CD4-positive, alpha-beta T cell treated with Interleukin-17A for 4 hours (primary cell): ENCODE measurements around the gene GIT2.
"Not testable (repeated sequence)": the region's sequence is repeated elsewhere in the genome, so short reads cannot be mapped to it uniquely, and the experiment has no call there.

Source experiments
- DNase-seq: peaks from one replicate; pipeline ENCODE4 v3.0.0-alpha.2; 2020; ENCODE audit warnings: mixed read lengths

GIT2 gene

DNA sequence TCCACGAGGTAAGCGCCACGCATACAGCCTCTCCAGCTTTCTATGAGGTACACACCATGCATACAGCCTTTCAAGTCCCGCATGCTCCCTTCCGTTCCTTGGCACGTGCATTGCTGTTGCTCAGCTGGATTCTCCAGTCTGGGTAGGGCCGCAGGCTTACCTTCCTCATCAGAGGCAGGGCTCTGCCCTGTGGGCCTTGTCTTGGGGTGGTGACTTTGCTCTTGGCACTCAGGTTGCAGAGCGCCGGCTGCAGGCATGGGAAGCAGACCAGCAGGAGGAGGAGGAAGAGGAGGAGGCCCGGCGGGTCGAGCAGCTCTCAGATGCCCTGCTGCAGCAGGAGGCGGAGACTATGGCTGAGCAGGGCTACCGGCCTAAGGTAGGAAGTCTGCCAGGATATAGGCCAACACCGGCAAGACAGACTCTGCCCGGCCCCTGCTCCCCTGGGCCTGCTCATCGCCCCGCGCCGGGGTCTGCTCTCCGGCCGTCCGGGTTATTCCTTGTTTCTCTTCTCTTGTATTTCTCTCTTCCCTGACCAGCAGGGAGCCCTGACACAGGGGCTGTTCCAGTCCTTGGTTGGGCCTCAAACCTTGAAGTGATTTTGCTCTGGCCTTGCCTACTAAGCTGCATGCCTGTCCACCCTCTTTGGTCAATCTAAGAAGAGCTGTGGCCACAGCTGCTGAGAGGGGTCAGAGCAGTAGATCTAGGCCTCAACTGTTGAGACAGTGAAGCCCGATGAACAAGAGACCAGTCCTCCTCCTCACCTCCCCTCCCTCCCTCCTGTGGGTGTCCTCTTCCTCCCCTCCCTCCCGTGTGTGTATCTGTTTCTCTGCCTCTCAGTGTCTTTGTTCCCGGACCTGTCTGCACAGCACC, 80.8 kb downstream of the GIT2 start:
- DNase-seq = no peak

DNA sequence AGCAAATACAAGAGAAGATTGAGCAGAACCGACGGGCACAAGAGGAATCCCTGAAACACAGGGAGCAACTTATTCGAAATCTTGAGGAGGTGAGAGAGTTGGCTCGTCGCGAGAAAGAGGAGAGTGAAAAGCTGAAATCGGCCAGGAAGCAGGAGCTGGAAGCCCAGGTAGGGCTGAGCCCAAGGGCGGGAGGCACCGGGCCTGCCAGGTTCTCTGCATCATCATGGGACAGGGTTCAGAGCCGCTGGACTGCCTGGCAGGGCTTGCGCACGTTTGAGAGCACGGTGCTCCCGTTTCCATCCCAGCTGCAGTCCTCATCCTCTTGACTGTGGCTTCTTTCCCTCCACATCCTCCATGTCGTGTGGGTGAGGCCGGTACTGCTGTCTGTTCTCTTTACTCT, 81.7 kb downstream of the GIT2 start:
- DNase-seq = no peak

DNA sequence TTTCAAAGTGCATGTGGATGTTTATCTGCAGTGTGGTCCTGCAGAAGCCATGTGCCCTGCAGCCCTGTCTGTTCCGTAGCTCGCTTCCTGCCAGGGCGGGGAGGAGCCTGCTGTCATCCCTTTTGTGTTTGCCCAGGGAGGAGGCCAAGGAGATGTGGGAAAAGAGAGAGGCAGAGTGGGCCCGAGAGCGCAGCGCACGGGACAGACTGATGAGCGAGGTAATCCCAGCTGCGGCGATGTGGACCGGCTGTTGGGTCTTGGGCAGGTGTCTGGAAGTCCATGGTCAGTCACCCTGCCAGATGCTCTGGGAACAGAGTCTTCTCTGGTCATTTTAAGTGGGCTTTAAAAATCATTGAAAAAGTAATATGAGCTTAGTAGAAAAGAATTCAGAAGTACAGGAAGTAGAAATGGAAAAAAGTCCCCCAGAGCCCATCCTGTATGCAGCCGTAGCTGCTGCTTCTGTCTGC, 83.3 kb downstream of the GIT2 start:
- no peak for DNase-seq

DNA sequence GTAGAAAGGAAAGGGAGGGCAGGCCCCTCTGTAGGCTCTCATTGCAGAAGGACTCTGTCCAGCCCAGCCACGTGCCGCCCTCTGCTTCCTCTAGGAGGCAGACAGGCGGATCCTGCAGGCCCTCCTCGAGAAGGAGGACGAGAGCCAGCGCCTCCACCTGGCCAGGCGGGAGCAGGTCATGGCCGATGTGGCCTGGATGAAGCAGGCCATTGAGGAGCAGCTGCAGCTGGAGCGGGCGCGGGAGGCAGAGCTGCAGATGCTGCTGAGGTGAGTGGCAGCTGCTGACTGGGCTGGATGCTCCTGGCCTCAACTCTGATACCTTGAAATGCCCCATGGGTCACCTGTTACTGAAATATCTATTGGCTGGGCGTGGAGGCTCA, 85.2 kb downstream of the GIT2 start:
- peak; percentile 18 for DNase-seq

DNA sequence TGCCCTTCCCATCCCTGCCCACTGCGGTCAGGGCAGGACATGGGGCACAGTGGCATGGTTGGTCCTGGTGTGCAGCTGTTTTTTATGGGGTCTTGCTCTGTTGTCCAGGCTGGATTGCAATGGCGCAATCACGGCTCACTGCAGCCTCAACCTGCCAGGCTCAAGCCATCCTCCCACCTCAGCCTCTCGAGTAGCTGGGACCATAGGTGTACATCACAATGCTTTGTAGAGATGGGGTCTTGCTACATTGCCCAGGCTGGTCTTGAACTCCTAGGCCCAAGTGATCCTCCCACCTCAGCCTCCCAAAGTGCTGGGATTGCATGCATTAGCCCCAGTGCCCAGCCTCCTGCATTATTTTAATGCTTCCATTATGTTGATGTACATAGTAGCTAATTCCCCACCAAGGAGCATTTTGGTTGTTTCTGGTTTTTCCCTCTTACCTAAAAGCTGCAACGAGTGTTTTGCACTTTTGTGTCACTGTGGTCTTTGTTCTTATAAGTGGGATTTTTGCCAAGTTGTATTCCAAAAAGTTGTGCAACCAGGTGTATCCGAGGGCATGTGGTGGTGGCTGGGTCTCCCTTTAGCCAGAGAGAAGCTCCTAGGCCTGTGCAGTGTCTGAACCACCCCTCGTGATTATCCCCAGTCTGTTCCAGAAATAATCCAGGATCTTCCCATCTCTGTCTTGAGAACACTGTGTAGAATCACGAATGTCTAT, 85.8 kb downstream of the GIT2 start:
- no peak for DNase-seq

DNA sequence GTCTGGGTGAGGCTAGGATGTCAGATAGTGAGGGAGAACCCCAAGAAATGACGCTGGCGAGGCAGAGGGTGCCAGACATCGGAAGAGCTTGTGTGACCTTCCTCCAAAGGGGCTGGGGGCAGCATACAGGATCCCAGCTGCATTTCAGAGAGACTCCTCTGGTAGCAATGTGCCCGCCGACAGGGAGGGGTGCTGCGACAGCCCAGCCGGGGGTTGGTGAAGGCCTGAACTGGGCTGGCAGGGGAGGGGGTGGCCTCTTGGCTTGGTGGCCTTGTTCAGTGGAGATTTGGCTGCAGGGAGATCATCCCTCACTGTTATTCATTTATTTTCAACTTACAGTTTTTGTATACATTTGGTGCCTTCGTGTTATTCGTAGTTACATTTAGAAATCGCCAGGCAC, 90.9 kb downstream of the GIT2 start:
- DNase-seq = no peak

DNA sequence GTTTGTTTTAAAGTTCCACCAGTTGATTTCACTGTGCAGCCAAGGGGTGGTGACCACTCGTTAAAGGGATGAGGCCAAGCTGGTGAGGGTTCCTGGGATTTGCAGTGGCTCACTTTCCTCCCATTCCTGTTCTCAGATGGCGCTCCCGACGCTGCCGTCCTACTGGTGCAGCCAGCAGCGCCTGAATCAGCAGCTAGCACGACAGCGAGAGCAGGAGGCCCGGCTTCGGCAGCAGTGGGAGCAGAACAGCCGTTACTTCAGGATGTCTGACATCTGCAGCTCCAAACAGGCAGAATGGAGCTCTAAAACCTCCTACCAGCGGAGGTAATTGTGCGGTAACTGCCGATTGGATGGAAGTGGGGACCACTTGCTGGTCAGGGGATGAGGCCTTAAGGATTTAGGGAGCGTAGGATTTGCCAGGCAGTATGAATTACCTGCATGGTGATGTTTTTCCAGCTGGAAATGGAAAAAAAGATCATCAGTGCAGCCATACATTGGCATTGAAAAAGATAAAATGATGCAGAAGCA, 93.2 kb downstream of the GIT2 start:
- no peak for DNase-seq

DNA sequence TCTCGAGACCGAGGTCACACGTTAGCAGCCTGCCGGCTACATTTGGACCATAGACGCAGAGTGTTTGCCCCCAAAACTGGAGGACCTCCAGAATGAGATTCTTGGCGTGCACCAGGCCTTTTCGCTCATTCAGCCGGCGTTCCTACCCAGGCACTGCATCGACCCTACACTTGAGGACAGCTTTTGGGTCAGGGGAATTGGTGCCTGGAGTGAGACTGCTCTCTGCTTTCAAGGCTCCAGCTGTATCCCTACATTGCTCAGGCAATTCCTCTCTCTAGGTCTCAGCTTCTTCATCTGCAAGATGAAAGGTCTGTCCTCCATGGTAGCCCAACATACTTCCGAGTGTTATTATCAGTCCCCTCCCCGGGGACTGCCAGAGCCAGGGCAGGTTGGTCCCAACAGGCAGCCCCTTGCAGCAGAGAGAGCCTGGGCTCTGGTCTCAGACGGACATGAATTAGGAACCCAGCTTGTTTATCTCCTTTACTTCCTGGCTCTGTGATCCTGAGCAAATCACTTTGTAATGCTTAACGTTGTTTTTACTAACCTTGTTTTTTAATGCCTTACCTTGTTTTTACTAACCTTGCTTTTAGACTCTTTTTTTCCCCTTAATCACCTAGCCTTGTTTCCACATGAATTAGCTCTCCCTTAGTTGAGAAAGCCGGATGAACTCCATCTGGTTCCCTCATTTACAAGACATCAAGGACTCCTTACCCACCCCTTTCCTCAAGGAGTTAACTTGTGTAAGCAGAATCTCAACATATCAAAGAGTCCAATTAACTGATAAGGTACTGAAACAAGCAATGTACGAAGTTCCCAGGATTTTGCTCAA, 95.2 kb downstream of the GIT2 start:
- DNase-seq = no peak

DNA sequence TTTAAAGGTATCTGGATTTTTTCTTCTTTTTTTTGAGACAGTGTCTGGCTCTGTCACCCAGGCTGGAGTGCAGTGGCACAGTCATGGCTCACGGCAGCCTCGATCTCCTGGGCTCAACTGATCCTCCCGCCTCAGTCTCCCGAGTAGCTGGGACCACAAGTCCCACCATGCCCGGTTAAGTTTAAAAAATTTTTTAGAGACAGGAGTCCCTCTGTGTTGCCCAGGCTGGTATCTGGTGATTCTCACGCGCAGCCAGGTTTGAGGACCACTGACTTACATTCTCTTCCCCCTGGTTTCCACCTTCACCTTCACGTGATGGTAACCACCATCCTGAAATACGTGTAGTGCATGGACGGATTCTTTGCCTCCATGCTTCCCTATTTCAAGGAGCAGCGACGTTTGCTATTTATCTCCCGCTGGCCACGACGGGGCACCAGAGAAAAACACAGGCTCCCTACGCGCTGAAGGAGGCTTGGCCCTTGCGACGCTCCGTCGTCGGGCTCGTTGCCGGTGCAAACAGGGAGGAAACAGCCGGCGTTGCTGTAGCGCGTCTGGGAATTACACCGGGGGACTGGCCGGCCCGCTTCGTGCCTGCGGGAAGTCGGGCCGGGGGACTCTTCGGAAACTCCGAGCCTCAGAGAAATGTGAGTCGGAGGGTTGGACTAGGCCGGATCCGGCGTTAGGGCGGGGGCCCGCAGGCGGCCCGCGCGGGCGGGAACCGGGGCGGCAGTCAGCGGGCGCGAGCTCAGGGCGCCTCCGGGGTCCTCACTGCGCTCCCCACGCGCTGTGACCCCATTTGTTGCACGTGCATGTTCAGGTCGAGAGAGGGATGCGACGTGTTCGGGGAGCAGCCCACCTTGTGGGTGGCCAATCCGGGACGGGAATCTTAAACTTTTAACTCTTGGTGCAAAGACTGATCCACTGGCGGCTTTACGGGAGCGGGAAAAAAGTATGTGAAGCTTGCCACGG, 96.1 kb downstream of the GIT2 start, which contains the start of gene TCHP:
Gene TCHP (plus strand): TSS at position 492 of the 969 bp plus-strand sequence. CDS start 2,753 bp downstream, outside the sequence.
- DNase-seq = peak; percentile 84

DNA sequence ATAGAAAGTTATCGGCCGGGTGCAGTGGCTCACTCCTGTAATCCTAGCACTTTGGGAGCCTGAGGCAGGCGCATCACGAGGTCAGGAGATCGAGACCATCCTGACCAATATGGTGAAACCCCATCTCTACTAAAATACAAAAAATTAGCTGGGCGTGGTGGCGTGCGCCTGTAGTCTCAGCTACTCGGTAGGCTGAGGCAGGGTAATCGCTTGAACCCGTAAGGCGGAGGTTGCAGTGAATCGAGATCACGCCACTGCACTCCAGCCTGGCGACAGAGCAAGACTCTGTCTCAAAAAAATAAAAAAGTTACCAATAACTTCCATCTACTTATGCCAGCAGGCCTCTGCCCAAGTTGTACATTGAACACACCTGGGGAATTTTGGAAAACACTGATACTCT, 96.8 kb downstream of the GIT2 start:
- not testable (repeated sequence) for DNase-seq

DNA sequence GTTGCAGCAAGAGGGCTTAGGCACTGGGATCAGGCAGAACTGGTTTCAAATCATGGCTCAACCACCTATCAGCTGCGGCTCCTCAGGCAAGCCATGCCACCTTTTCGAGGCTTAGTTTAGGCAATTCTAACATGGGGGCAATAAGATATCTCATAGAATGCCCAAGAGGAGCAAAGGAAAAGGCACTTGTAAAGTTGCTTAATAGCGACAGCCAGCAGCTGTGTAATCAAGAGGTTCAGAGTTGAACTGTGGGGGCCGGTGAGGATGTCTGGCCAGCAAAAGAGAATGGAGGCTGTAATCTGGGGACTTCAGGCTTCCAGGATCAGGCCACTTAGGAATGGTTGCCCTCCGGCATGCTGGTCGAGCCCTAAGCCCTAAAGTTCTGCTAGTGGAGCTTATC, 99.1 kb downstream of the GIT2 start:
- no peak for DNase-seq

DNA sequence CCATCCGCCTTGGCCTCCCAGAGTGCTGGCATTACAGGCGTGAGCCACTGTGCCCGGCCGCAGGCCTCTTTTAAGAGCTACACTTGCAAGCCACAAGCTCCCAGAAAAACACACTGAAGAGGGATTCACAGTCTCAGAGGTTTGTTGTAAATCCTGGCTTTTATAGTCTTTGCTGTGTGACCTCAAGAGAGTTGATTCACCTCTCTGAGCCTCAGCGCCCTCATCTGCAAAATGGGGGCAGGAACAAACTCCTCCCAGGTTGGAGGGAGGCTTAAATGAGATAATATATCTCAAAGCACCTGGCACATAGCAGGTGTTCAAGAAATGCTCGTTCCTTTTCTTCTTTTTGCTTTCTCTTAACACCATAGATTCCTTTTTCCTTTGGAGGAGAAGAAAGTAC, 100.0 kb downstream of the GIT2 start:
- DNase-seq = no peak

DNA sequence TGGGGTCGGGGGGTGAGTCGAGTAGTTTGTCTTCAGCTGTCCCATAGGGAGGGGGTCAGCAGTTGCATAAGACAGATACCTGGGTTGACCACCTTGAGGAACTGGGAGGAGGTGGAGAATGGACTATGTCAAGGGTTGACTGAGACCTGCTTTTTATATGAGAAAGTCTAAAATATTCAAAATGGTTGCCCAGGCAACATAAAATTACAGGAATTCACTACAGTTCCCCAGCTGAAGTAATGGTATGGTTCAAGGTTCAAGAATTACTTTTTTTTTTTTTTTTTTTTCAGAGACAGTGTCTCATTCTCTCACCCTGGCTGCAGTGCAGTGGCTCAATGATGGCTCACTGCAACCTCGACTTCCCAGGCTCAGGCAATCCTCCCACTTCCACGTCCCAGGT, 101.2 kb downstream of the GIT2 start:
- DNase-seq = no peak

DNA sequence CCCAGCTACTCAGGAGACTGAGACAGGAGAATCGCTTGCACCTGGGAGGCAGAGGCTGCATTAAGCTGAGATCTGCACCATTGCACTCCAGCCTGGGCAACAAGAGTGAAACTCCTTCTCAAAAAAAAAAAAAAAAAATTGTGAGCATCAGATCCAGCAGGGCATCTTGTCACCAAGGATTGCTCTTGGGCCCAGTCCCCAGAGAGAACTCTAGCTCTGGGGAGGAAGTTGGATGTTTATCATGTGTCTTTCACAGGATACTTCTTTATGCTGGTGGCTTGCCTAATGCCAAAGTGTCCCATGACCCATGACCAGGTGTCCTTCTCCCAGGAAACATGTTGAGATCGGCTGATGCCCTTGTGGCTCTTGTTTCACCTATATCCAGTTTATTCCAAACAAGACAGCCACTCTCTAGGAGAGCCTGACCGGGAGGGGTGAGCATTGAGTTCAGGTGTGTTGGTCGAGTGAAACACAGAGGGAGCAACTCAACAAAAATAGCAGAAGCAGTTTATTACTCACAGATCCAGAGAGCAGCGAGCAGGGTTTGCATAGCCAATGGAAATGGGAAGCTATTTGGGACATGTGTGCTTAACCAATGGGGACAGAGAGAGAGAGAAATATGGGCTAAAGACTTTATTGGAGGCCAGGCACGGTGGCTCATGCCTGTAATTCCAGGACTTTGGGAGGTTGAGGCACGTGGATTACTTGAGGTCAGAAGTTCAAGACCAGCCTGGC, 102.7 kb downstream of the GIT2 start:
- DNase-seq = no peak

DNA sequence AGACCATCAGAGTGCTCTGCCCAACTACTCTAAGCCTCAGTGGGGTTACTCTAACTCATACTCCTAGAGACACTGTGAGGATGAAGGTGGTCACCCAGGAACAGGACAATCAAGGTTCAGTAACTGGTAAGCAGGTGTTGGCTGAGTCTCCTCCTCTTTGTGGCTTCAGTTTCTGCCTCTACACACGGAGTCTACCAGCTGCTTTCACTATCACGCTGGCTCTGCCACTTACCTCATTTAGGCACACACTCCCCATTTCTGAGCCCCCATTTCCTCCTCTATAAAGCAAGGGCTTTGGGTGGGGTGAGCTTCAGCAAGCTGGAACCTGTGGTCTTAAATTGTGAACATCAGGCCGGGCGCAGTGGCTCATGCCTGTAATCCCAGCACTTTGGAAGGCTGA, 103.4 kb downstream of the GIT2 start:
- no peak for DNase-seq

DNA sequence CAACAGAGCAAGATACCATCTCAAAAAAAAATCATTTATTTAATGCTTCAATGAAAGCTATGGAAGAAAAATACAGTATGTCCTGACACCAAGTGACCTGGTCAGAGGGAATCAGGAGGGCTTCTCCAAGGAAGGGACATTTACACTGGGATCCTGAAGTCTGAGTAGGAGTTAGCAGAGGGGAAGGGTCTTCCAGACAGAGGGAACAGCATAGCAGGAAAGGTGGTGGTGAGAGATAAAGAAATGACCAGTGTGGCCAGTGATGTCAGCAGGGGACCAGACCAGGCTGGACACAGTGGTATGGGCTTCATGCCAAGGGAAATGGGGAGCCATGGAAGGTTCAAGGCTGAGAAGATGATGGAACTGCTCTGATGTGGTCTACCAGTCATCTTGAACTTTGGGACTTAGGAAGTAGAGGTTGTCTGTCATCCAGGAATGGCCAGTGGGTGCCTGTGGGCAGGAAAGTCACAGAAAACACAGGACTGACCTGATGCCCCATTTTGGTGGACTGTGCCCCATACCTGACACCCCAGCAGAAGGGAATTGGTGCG, 103.9 kb downstream of the GIT2 start:
- no peak for DNase-seq

DNA sequence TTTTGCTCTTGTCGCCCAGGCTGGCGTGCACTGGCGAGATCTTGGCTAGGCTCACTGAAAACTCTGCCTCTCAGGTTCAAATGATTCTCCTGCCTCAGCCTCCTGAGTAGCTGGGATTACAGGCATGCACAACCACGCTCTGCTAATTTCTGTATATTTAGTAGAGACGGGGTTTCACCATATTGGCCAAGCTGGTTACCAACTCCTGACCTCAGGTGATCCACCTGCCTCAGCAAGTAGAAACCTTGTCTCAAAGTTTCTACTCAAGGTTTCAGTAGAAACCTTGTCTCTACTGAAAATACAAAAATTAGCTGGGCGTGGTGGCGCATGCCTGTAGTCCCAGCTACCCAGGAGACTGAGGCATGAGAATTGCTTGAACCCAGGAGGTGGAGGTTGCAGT, 104.4 kb downstream of the GIT2 start:
- DNase-seq = not testable (repeated sequence)

DNA sequence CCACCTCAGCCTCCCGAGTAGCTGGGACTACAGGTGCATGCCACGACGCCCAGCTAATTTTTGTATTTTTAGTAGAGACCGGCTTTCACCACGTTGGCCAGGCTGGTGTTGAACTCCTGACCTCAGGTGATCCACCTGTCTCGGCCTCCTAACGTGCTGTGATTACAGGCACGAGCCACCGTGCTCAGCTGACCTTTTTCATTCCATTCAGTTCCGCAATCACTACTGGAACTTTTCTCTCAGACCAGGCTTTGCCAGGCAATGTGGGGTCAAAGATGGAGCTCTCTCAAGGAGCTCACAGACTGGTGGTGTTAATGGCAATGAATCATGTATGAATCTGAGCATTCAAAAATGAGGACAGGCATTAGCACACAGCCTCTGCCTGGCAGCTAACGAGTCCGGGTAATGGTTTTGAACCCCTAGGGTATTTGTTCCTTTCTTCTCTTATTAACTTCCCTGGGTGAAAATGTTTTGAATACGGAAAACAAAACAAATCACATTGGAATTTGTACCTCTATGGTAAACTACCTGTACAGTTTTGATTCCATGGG, 105.5 kb downstream of the GIT2 start:
- DNase-seq = no peak

DNA sequence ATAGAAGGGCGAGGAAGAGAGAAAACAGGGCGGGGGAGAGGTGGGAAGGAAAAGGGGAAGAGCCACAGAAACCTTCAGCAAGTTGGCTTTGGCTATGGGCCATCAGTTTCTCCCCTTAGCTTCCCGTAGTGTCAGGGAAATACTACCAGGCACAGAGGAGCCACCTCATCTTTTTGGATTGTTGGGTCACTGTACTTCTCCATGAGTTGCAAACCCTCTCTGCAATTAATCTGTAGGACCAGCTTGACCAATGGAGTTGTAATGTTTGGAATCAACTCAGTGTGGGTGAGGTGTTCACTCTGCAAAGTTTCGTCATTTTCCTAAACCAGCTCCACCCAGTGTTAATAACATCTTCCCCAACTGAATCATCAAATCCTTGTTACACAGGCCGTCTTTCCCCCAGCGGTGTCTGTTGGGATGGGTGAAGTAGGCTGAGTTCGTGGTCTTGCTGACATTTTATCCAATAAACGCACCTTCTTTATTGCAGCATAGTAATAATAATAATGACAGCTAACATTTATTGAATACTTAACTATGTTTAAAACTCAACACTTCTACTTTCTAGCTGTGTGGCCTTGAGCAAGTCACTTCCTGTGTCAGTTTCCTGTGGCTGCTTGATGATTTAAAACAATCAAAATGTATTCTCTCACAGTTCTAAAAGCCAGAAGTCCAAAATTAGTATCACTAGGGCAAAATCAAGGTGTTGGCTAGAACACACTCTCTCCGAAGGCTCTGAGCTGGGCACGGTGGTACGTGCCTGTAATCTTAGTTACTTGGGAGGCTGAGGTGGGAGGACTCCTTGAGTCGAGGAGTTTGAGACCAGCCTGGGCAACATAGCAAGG, 107.8 kb downstream of the GIT2 start:
- peak; percentile 39 for DNase-seq
